ENCODE data around the gene GPR146.

The GPR146 gene

GRCh38 chr7:1055491-1055955 lies 11.2 kb downstream of the GPR146 start:
- Mint-ChIP-seq H3K4me3 (peak overlapping the region; percentile 43), H3K27ac (peak overlapping the region; percentile 6), H3K9me3 (no peaks in the 10 kb centered on the region), H3K27me3 (peaks cover 65% of the 10 kb centered on the region), H3K4me1 (peaks cover 46% of the 10 kb centered on the region), H3K36me3 (peaks cover 23% of the 10 kb centered on the region)
- no peak for ATAC-seq

DNA sequence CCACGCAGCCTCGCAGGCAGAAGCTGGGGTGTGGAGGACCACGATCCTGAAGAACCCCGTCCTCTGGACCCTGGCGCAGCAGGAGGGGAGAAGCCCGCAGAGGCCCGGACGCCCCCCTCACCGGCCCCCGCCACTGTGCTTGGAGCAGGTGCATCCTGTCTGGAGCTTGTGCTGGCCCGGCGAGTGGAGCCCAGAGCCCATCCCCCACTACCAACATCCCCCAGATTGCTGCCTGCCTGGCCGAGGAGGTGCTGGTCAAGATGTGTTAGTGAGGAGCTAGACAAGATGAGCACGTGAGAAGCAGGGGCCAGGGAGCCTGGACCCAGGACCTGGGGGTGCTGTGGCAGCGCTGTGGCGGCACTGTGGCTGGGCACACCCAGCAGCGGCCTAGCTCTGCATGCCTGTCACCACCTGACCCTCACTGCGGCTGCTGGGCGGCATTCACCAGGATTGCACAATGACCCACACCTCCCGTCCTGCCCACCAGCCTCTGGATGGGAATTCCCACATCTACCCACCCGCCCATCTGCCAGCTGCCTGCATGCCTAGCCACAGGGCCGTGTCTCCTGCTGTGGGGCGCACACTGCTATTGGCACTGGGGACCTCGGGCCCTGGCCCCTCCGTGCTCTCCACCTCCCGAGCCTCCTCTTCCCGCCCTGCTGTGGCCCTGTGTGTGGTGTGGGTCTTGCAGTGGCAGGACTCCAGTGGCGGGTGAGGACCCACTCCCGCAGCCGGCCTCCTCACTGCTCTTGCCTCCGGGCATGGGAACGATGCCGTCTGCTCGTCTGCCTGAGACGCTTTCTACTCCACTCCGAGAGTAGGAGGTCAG lies 11.8 kb downstream of the GPR146 start:
- Mint-ChIP-seq H3K4me3 (no peak overlapping the region), H3K27me3 (peaks cover 66% of the 10 kb centered on the region), H3K4me1 (peaks cover 52% of the 10 kb centered on the region), H3K27ac (peak overlapping the region; percentile 6), H3K36me3 (peaks cover 23% of the 10 kb centered on the region), H3K9me3 (no peaks in the 10 kb centered on the region)
- no peak for ATAC-seq

GRCh38 chr7:1056785-1057410 lies 12.6 kb downstream of the GPR146 start:
- H3K36me3 Mint-ChIP-seq, result peaks cover 30% of the 10 kb centered on the region
- no peak overlapping the region for H3K27ac Mint-ChIP-seq
- peaks cover 66% of the 10 kb centered on the region for H3K27me3 Mint-ChIP-seq
- peaks cover 54% of the 10 kb centered on the region for H3K4me1 Mint-ChIP-seq
- no peak overlapping the region for H3K4me3 Mint-ChIP-seq
- no peak for ATAC-seq
- H3K9me3 Mint-ChIP-seq, result peaks cover 2% of the 10 kb centered on the region

DNA sequence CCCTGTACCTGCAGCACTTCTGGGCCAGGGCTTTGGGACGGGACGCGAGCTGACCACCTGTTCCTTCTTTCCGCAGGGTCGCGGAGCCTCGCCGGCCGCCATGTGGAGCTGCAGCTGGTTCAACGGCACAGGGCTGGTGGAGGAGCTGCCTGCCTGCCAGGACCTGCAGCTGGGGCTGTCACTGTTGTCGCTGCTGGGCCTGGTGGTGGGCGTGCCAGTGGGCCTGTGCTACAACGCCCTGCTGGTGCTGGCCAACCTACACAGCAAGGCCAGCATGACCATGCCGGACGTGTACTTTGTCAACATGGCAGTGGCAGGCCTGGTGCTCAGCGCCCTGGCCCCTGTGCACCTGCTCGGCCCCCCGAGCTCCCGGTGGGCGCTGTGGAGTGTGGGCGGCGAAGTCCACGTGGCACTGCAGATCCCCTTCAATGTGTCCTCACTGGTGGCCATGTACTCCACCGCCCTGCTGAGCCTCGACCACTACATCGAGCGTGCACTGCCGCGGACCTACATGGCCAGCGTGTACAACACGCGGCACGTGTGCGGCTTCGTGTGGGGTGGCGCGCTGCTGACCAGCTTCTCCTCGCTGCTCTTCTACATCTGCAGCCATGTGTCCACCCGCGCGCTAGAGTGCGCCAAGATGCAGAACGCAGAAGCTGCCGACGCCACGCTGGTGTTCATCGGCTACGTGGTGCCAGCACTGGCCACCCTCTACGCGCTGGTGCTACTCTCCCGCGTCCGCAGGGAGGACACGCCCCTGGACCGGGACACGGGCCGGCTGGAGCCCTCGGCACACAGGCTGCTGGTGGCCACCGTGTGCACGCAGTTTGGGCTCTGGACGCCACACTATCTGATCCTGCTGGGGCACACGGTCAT lies 13.3 kb downstream of the GPR146 start:
- Mint-ChIP-seq H3K9me3 (peaks cover 2% of the 10 kb centered on the region), H3K4me3 (no peak overlapping the region), H3K4me1 (peaks cover 57% of the 10 kb centered on the region), H3K27ac (no peak overlapping the region), H3K36me3 (peaks cover 33% of the 10 kb centered on the region), H3K27me3 (peaks cover 63% of the 10 kb centered on the region)
- no peak for ATAC-seq

DNA sequence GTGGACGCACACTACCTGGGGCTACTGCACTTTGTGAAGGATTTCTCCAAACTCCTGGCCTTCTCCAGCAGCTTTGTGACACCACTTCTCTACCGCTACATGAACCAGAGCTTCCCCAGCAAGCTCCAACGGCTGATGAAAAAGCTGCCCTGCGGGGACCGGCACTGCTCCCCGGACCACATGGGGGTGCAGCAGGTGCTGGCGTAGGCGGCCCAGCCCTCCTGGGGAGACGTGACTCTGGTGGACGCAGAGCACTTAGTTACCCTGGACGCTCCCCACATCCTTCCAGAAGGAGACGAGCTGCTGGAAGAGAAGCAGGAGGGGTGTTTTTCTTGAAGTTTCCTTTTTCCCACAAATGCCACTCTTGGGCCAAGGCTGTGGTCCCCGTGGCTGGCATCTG lies 14.0 kb downstream of the GPR146 start:
- Mint-ChIP-seq H3K27me3 (peaks cover 64% of the 10 kb centered on the region), H3K4me3 (no peak overlapping the region), H3K36me3 (peaks cover 37% of the 10 kb centered on the region)

DNA sequence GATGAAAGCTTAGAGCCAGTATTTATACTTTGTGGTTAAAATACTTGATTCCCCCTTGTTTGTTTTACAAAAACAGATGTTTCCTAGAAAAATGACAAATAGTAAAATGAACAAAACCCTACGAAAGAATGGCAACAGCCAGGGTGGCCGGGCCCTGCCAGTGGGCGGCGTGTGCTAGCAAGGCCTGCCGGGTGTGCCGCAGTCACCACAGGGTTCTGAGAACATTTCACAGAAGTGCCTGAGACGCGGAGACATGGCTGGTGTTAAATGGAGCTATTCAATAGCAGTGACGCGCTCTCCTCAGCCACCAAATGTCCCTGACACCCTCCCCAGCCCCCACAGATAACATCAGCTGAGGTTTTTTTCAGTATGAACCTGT lies 14.5 kb downstream of the GPR146 start:
- Mint-ChIP-seq H3K9me3 (peaks cover 2% of the 10 kb centered on the region), H3K36me3 (peaks cover 41% of the 10 kb centered on the region), H3K4me1 (peaks cover 67% of the 10 kb centered on the region), H3K27me3 (peaks cover 69% of the 10 kb centered on the region), H3K4me3 (peak overlapping the region; percentile 36), H3K27ac (peak overlapping the region; percentile 54)
- no peak for ATAC-seq

More for the DNA sequence above, 14.0 kb downstream of the GPR146 start:
- Mint-ChIP-seq H3K4me1 (peaks cover 63% of the 10 kb centered on the region), H3K9me3 (peaks cover 2% of the 10 kb centered on the region), H3K27ac (peak overlapping the region; percentile 54)
- no peak for ATAC-seq

- H3K4me3 Mint-ChIP-seq, result peak overlapping the region; percentile 36
Observed at GRCh38 chr7:1059200-1060091, 15.1 kb downstream of the GPR146 start.

DNA sequence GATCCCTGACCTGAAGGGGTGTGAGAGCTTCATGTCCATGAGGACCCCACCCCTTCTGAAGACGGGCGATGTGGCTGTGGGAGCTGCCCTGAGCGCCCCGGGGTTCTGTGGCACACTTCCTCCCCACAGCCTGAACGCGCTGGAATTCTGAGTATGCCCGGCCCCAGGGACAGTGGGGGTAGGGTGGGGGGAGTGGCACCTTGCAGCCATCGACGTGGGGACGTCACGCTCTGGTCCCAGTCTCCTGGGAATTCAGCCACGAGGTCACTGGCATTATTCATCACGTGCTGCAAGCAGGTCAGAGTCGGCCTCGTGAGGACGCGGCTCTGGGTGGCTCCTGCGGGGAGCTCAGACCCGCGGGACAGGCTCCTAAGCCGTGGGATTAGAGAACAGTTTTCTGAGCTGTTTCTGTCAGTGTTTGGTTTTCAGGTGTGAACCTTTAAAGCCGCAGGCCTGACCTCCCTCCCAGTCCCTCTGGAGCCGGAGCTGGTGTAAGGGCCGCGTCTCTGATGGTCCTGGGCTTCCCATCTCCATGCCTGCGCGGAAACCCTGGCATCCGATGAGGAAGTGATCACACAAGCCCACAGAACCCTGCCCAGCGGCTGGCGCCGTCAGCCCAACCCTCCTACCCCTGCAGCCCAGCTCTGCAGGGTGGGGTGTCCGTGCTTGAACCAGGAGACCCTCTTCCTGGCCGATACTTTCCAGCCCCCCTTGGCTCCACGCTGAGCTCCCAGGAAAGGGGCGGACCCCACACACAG lies 16.1 kb downstream of the GPR146 start:
- H3K36me3 Mint-ChIP-seq, result peaks cover 41% of the 10 kb centered on the region
- H3K4me1 Mint-ChIP-seq, result peaks cover 65% of the 10 kb centered on the region
- H3K4me3 Mint-ChIP-seq, result peak overlapping the region; percentile 38
- H3K27ac Mint-ChIP-seq, result peak overlapping the region; percentile 97
- ATAC-seq, result no peak
- peaks cover 58% of the 10 kb centered on the region for H3K27me3 Mint-ChIP-seq
- peaks cover 2% of the 10 kb centered on the region for H3K9me3 Mint-ChIP-seq

More at GRCh38 chr7:1059200-1060091, 15.1 kb downstream of the GPR146 start:
- Mint-ChIP-seq H3K36me3 (peaks cover 41% of the 10 kb centered on the region), H3K27ac (peak overlapping the region; percentile 54), H3K9me3 (peaks cover 2% of the 10 kb centered on the region), H3K27me3 (peaks cover 69% of the 10 kb centered on the region), H3K4me1 (peaks cover 67% of the 10 kb centered on the region)
- peak; percentile 57 for ATAC-seq

DNA sequence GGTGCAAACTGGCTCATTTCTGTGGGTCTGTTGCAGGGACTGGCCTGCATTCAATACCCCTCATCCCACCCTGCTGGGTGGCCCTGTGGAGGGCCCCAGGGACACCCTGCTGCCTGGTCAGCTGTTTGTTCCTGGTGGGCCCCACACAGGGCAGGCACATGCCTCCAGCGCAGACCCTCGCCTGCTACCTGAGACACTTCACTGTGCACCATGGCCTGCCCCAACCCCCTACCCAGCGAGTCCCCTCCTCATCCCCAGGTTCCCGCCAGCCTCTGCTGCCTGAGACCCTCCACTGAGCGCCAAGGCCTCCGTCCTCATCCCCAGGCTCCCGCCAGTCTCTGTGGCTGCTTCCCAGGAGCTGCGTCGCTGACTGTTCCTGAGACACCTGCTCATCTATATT lies 16.8 kb downstream of the GPR146 start:
- peaks cover 55% of the 10 kb centered on the region for H3K27me3 Mint-ChIP-seq
- no peak for ATAC-seq
- H3K9me3 Mint-ChIP-seq, result peaks cover 2% of the 10 kb centered on the region
- peak overlapping the region; percentile 34 for H3K4me3 Mint-ChIP-seq
- H3K36me3 Mint-ChIP-seq, result peaks cover 41% of the 10 kb centered on the region
- H3K27ac Mint-ChIP-seq, result peak overlapping the region; percentile 97
- H3K4me1 Mint-ChIP-seq, result peaks cover 66% of the 10 kb centered on the region

- ATAC-seq, result peak; percentile 85
- Mint-ChIP-seq H3K36me3 (peaks cover 42% of the 10 kb centered on the region), H3K27me3 (peaks cover 52% of the 10 kb centered on the region), H3K27ac (peak overlapping the region; percentile 97), H3K4me3 (peak overlapping the region; percentile 69), H3K9me3 (peaks cover 2% of the 10 kb centered on the region), H3K4me1 (peaks cover 66% of the 10 kb centered on the region)
Observed at GRCh38 chr7:1062296-1063294, 18.2 kb downstream of the GPR146 start.

DNA sequence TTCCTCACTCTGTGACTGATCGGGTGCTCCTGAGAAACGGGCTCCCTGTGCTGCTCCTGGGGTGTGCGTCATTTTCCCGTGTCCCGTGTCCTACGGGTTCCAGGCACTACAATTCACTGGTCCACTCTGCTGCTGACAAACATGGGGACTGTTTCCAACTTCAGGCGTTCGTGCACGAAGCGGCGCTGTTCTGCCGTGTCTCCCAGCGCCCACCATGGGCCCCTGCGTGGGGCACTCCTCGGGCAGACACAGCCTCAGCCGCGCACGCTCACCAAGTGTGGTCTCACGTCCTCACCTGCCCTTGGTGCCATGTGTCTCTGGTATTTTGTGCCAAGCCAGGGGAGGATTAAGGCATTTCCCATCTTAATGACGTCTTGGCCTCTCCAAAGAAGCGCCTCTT lies 19.0 kb downstream of the GPR146 start:
- peaks cover 66% of the 10 kb centered on the region for H3K4me1 Mint-ChIP-seq
- peak overlapping the region; percentile 97 for H3K27ac Mint-ChIP-seq
- H3K9me3 Mint-ChIP-seq, result peaks cover 2% of the 10 kb centered on the region
- no peak overlapping the region for H3K4me3 Mint-ChIP-seq
- no peak for ATAC-seq
- peaks cover 44% of the 10 kb centered on the region for H3K27me3 Mint-ChIP-seq
- H3K36me3 Mint-ChIP-seq, result peaks cover 34% of the 10 kb centered on the region

- Mint-ChIP-seq H3K27ac (no peak overlapping the region), H3K4me3 (no peak overlapping the region), H3K9me3 (peaks cover 2% of the 10 kb centered on the region), H3K36me3 (peaks cover 28% of the 10 kb centered on the region), H3K27me3 (peaks cover 32% of the 10 kb centered on the region), H3K4me1 (peaks cover 55% of the 10 kb centered on the region)
- ATAC-seq, result no peak
Observed at GRCh38 chr7:1064581-1064980, 20.2 kb downstream of the GPR146 start.

DNA sequence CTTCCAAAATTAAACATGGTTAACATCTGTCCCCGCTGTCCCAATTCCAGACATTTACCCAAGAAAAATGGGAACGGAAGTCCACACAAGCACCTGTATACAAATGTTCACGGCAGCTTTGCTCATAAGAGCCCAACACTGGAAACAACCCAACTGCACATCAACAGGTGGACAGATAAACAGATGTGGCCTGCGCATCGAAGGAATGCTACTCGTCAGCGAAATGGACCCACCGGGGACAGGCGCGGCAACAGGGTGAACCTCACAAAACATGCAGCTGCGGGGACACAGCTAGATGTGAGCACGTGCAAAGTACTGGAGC lies 20.9 kb downstream of the GPR146 start:
- peaks cover 25% of the 10 kb centered on the region for H3K27me3 Mint-ChIP-seq
- peaks cover 2% of the 10 kb centered on the region for H3K9me3 Mint-ChIP-seq
- peak overlapping the region; percentile 70 for H3K27ac Mint-ChIP-seq
- H3K4me3 Mint-ChIP-seq, result peak overlapping the region; percentile 66
- peaks cover 48% of the 10 kb centered on the region for H3K4me1 Mint-ChIP-seq
- ATAC-seq, result no peak
- peaks cover 28% of the 10 kb centered on the region for H3K36me3 Mint-ChIP-seq
